ENCODE measurements around the gene BTRC. TPM values are rescaled to one million over a fixed set of nuclear protein-coding genes. Genes with fewer than 3 reads are reported as not detected.

Gene BTRC
- polyA plus RNA-seq, 2 of the 4 experiments (the other 2 are of a cell fraction): 8.0 to 23.1 TPM

- Histone ChIP-seq H3K4me1 (peaks cover 18% of the 10 kb centered on the region; the same call in 2 of the 3 replicates), H3K27ac (no peak overlapping the region), H3K9me3 (no peaks in the 10 kb centered on the region), H3K4me2 (no peak overlapping the region), H3K4me3 (no peak overlapping the region)
- TF ChIP-seq HOXB5 (CRISPR knock-in tag; IDR thresholded peaks at IDR 0.05) (no peak), RCOR1 (IDR thresholded peaks at IDR 0.05; ENCODE audit: low read depth, low read length) (no peak), EHMT2 (IDR thresholded peaks at IDR 0.05; ENCODE audit: low read depth) (no peak), CBX2 (IDR thresholded peaks at IDR 0.05; ENCODE audit: borderline replicate concordance, low read depth) (no peak), MYC (IDR thresholded peaks at IDR 0.05; ENCODE audit: borderline replicate concordance, low read length) (no peak), MAX (IDR thresholded peaks at IDR 0.05) (no peak), RFX5 (IDR thresholded peaks at IDR 0.05) (no peak), ZFP36 (IDR thresholded peaks at IDR 0.05; ENCODE audit: borderline replicate concordance, partially characterized antibody) (no peak), RARB (CRISPR knock-in tag; IDR thresholded peaks at IDR 0.05) (no peak), PBX3 (IDR thresholded peaks at IDR 0.05) (no peak)
- FAIRE-seq: no peak
- ChIA-PET POLR2A (no interaction called here), CTCF (interaction anchor here (0.7 to 1.2 kb wide), 4 partner anchors 58 to 96 kb away, joined by 3 to 5 read pairs (median 3); no protein-coding TSS in a partner anchor)
- ATAC-seq: no peak
- DNase-seq (ENCODE audit: low read depth in 1 of 2, low spot score in 1 of 2): no peak
- 92% methylated on average over 5 of the region's 5 CpGs for WGBS (ENCODE audit: missing lambda C conversion rate)
Measured at GRCh38 chr10:101356132-101356531, 2.2 kb downstream of the BTRC start.

- 76% methylated on average over 4 of the region's 4 CpGs for WGBS (ENCODE audit: missing lambda C conversion rate)
- no peak for TF ChIP-seq CEBPB (IDR thresholded peaks at IDR 0.05)
- TF ChIP-seq RAD21 (conservative IDR thresholded peaks at IDR 0.05 in 1 of 2, IDR thresholded peaks at IDR 0.05 in 1 of 2): no peak
- TF ChIP-seq CBX2 (IDR thresholded peaks at IDR 0.05; ENCODE audit: borderline replicate concordance, low read depth): no peak
- TF ChIP-seq ZC3H11A (IDR thresholded peaks at IDR 0.05): no peak
- no peak for TF ChIP-seq RARB (CRISPR knock-in tag; IDR thresholded peaks at IDR 0.05)
- TF ChIP-seq EP300 (IDR thresholded peaks at IDR 0.05): no peak
- TF ChIP-seq PHF8 (IDR thresholded peaks at IDR 0.05; ENCODE audit: borderline replicate concordance, low read depth): no peak
- no peak for TF ChIP-seq SREBF2 (IDR thresholded peaks at IDR 0.05)
- no peak for TF ChIP-seq FOSL2 (IDR thresholded peaks at IDR 0.05)
- no peak for TF ChIP-seq FOSL2 (CRISPR knock-in tag; IDR thresholded peaks at IDR 0.05)
- TF ChIP-seq TP53 (CRISPR knock-in tag; IDR thresholded peaks at IDR 0.05): no peak
- TF ChIP-seq MAX (IDR thresholded peaks at IDR 0.05): no peak
- TF ChIP-seq KDM1A (IDR thresholded peaks at IDR 0.05; ENCODE audit: low read depth): no peak
- TF ChIP-seq FOSB (CRISPR knock-in tag; IDR thresholded peaks at IDR 0.05): no peak
- TF ChIP-seq HEYL (CRISPR knock-in tag; IDR thresholded peaks at IDR 0.05): no peak
- no peak for TF ChIP-seq NFE2L2 (conservative IDR thresholded peaks at IDR 0.05; ENCODE audit: low read length)
- no peak for TF ChIP-seq CHD4 (IDR thresholded peaks at IDR 0.05; ENCODE audit: borderline replicate concordance)
- no peak for TF ChIP-seq ATOH8 (CRISPR knock-in tag; IDR thresholded peaks at IDR 0.05; ENCODE audit: low read depth)
- no peak for TF ChIP-seq TFCP2L1 (CRISPR knock-in tag; IDR thresholded peaks at IDR 0.05)
- ChIA-PET CTCF (interaction anchor here (1.1 to 1.9 kb wide), 4 partner anchors 10 to 144 kb away, joined by 3 to 9 read pairs (median 6); no protein-coding TSS in a partner anchor), POLR2A (no interaction called here)
- H3K4me3 ChIP-seq: no peak overlapping the region
- H3K4me2 ChIP-seq: no peak overlapping the region
- DNase-seq (ENCODE audit: low read depth in 1 of 2, low spot score in 1 of 2) (no peak), FAIRE-seq (no peak), ATAC-seq (no peak)
- H3K9me3 ChIP-seq: no peaks in the 10 kb centered on the region
- no peak overlapping the region for H3K27ac ChIP-seq
- peaks cover 18% of the 10 kb centered on the region; the same call in 2 of the 3 replicates for H3K4me1 ChIP-seq
Measured at GRCh38 chr10:101357958-101358357, 4.0 kb downstream of the BTRC start.

Measured in A549 (cell line).